ENCODE results near the gene ENPP3. TPM values are rescaled to one million over a fixed set of nuclear protein-coding genes. Genes with fewer than 3 reads are reported as not detected.
A peak's percentile ranks its signal among the peaks of the same experiment; 100 is the strongest.

The ENPP3 gene
- total and polyA plus RNA-seq, 9 of the 15 experiments (the other 6 are each of a cell fraction or from before 2014, with no cell fraction given) = 14.0 to 32.8 (median 21.6) TPM

GRCh38 chr6:131657630-131658111 is 20.6 kb downstream of the ENPP3 start (continued):
- TF ChIP-seq ZSCAN29 (IDR thresholded peaks at IDR 0.05) (peak; percentile 72), SETDB1 (IDR thresholded peaks at IDR 0.05; ENCODE audit: low read length) (no peak), MCM3 (IDR thresholded peaks at IDR 0.05) (no peak), ARNT (IDR thresholded peaks at IDR 0.05) (no peak), CBFA2T2 (conservative IDR thresholded peaks at IDR 0.05) (peak; percentile 60), TAL1 (IDR thresholded peaks at IDR 0.05) (no peak), ZNF408 (CRISPR knock-in tag; IDR thresholded peaks at IDR 0.05; ENCODE audit: low read depth) (no peak), U2AF2 (optimal IDR thresholded peaks at IDR 0.05; ENCODE audit: low read depth, low read length) (no peak), CREBBP (IDR thresholded peaks at IDR 0.05; ENCODE audit: low read depth, low read length) (no peak), KLF1 (tag; IDR thresholded peaks at IDR 0.05) (no peak), SMARCC2 (IDR thresholded peaks at IDR 0.05; ENCODE audit: low read depth) (0 out of 2 replicates have a peak, but pooled peaks have one; percentile 50), MECOM (CRISPR knock-in tag; IDR thresholded peaks at IDR 0.05) (no peak), KDM2B (CRISPR knock-in tag; IDR thresholded peaks at IDR 0.05) (no peak), CBX8 (IDR thresholded peaks at IDR 0.05; ENCODE audit: borderline replicate concordance, extremely low read depth, low read depth, low read length, poor library complexity, severe bottlenecking) (no peak), ZNF76 (CRISPR knock-in tag; IDR thresholded peaks at IDR 0.05; ENCODE audit: borderline replicate concordance) (no peak), FOXM1 (IDR thresholded peaks at IDR 0.05; ENCODE audit: low read depth) (no peak), FOXM1 (CRISPR knock-in tag; IDR thresholded peaks at IDR 0.05; ENCODE audit: low read depth) (no peak), CTCFL (IDR thresholded peaks at IDR 0.05; ENCODE audit: borderline replicate concordance, insufficient read depth, low read depth, low read length, poor library complexity, severe bottlenecking) (no peak), SLC30A9 (CRISPR knock-in tag; IDR thresholded peaks at IDR 0.05) (no peak), LCOR (CRISPR knock-in tag; IDR thresholded peaks at IDR 0.05) (peak; percentile 89; the same call in 1 of the 2 replicates), KAT7 (CRISPR knock-in tag; IDR thresholded peaks at IDR 0.05; ENCODE audit: borderline replicate concordance) (no peak)
- TF ChIP-seq, protein P1, sequence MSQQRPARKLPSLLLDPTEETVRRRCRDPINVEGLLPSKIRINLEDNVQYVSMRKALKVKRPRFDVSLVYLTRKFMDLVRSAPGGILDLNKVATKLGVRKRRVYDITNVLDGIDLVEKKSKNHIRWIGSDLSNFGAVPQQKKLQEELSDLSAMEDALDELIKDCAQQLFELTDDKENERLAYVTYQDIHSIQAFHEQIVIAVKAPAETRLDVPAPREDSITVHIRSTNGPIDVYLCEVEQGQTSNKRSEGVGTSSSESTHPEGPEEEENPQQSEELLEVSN (IDR thresholded peaks at IDR 0.05; ENCODE audit: borderline replicate concordance in 1 of 2, extremely low read depth in 1 of 2, insufficient read depth in 1 of 2, insufficient read length in 1 of 2, low read depth in 1 of 2, low read length in 1 of 2, poor library complexity in 1 of 2, severe bottlenecking in 1 of 2) = no peak
- TF ChIP-seq, protein P2, sequence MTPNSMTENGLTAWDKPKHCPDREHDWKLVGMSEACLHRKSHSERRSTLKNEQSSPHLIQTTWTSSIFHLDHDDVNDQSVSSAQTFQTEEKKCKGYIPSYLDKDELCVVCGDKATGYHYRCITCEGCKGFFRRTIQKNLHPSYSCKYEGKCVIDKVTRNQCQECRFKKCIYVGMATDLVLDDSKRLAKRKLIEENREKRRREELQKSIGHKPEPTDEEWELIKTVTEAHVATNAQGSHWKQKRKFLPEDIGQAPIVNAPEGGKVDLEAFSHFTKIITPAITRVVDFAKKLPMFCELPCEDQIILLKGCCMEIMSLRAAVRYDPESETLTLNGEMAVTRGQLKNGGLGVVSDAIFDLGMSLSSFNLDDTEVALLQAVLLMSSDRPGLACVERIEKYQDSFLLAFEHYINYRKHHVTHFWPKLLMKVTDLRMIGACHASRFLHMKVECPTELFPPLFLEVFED (CRISPR knock-in tag; conservative IDR thresholded peaks at IDR 0.05) = no peak
